Fibroblast of skin of left quadriceps (primary cell): ENCODE results near the gene SPSB2.

Experiments used
- DNase-seq, 2 experiments: peaks; one replicate each; pipeline ENCODE4 v3.0.0-alpha.2; 2013; ENCODE audit warnings: low read depth in 2 of 2

Gene SPSB2

DNA sequence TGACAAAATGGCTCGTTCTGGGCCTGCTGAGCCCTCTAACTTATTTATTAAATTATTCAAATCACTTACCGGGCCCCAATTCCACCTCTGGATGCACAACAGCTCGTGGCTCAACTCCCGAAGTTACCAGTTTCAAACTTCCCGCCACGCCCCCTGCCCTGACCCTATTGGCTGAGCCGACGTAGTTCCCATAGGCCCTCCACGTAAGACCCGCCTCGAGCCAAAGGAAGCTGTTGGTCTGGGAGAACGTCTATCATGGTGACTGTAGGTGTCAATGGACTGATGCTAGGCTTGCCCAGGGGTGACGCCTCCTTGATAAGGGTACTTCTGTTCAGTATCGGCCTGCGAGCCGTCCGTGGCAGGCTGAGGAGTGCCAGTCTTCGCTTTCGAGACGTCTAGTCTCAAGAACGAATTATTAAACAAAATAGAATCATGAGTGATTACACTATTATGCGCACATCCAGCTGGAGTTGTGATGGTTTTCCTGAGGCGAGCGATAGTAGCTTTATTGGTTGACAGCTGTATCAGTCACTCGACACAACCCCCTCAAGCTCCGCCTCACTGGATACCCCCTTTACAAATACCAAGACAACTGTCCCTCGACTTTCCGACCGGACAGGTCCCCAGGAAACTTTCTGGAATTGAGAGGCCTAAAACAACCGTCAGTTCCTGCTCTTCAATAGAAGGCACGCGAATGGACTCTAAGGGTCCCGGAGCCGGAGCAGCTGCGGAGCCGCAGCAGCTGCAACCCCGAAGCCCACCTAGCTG lies 21.8 kb downstream of the SPSB2 start, which contains the start of gene CDCA3:
CDCA3 (minus strand) TSS at position 134 of the 768 bp plus-strand sequence. CDS start 334 bp downstream, outside the sequence.
- peak; percentile 97 to 98 for DNase-seq

DNA sequence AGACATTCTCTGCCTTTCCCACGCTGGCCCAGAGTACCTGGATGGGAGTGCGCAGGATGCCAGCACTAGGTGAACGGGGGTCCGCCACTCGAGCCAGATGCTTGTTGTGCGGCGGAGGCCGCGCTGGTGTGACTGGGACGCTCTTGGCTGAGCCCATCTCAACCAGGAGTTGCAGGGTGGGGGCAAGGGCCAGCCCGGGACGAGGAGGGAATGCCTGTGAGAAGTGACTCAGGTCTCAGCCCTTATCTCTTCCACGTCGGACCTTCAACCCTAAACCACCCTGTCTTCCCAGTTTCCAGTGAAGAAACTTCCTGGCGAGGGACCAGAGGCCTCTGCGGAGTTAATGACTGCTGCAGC lies 22.3 kb downstream of the SPSB2 start:
- DNase-seq, result no peak

DNA sequence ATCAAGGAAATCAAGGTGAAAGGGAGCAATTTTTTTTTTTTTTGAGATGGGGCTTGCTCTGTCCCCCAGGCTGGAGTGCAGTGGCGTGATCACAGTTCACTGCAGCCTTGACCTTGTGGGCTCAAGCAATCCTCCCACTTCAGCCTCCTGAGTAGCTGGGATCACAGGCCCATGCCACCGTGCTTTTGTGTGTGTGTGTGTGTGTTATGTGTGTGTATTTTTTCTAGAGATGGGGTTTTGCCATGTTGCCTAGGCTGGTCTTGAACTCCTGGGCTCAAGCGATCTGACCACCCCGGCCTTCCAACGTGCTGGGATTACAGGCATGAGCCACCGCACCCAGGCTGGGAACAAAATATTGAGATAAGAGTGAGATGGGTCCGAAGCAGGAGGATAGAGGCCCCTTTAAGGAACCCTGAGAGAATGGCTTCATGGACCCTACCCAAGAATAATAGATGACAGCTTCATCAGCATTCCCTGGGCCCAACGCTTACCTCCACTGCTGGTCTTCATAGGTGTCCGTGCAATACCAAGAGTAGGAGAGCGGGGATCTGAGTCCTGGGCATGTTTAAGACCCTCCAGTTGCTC lies 23.0 kb downstream of the SPSB2 start:
- no peak for DNase-seq

DNA sequence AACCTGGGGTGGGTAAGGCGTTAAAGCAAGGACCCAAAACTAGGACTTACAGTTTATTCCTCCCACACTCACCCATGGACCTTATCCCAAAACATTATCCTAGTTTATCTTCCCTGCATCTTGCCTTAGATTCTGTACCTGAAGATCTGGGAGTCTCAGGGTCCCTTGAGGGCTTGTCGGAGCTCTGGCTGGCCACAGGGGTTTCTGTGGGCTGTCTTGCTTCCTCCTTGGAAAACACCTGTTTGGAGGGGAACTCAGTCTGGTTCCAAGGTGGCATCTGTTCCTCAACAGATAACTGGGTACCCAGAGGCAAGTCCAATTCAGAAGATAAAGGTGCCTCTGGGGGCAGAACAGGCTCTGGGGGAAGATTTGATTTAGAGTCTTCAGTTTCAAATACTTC lies 23.7 kb downstream of the SPSB2 start:
- DNase-seq, result no peak

DNA sequence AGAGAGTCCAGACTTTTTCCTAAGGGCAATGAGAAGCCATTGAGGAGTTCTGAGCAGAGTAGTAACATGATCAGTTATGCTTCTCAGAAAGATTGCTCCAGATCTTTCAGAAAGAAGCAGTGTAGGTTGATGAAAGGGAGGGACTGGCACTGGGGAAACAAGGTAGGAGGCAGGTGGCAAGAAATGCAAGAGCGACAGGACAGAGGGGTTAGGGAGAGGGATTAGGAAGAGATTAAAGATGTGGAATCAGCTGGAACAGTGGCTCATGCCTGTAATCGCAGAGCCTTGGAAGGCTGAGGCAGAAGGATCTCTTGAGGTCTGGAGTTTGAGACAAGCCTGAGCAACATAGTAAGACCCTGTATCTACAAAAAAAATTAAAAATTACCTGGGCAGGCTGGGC lies 25.4 kb downstream of the SPSB2 start:
- no peak for DNase-seq

DNA sequence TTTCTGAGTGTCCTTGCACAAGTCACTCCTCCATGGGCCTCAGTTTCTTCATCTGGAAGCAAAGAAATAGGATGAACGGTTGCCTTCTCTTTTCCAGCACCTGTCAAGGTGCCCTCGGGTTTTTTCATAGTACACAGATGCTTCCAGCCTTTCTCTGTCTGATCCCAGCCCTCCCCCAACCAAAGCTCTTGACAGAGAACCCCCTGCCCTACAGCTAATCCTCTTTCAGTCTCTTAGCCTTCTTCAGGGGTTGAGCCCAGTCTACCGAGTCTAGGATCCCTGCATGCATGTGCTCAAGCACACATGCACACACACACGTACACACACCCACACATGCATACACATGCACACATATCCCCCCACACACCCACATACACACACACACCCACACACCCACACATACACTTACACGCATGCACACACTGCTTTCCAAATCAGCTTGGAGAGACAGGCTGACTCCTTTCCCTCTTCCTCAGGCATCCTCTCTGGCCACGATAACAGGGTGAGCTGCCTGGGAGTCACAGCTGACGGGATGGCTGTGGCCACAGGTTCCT lies 26.7 kb downstream of the SPSB2 start:
- DNase-seq, result no peak

DNA sequence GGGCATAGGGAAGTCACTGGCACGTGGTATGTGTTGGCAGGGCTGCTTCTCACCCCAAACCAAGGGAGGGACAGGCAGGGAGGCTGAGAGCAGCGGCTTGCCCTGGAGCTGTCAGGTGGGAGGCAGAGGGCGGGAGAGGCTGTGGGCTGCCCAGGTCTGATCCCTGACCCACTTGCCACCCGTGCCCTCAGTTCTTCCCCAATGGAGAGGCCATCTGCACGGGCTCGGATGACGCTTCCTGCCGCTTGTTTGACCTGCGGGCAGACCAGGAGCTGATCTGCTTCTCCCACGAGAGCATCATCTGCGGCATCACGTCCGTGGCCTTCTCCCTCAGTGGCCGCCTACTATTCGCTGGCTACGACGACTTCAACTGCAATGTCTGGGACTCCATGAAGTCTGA lies 27.7 kb downstream of the SPSB2 start:
- no peak for DNase-seq

DNA sequence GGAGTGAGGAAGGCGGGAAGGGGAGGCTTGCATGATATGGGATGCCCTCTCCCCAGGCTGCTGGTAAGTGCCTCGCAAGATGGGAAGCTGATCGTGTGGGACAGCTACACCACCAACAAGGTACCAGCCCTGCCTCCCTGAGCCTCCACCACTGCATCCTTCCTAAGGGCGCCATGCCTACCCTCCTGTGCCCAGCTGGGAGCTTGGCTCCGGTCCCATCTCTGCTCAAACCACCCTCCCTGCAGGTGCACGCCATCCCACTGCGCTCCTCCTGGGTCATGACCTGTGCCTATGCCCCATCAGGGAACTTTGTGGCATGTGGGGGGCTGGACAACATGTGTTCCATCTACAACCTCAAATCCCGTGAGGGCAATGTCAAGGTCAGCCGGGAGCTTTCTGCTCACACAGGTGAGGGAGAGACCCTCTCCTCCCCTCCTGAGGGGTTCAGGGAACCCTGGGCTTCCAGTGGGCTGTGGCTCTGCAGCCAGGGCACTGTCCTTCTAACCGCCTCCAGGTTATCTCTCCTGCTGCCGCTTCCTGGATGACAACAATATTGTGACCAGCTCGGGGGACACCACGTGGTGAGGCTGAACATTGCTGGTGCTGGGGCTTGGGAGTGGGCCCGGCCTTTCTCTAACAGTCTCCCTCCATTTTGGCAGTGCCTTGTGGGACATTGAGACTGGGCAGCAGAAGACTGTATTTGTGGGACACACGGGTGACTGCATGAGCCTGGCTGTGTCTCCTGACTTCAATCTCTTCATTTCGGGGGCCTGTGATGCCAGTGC lies 29.8 kb downstream of the SPSB2 start:
- DNase-seq, result no peak

DNA sequence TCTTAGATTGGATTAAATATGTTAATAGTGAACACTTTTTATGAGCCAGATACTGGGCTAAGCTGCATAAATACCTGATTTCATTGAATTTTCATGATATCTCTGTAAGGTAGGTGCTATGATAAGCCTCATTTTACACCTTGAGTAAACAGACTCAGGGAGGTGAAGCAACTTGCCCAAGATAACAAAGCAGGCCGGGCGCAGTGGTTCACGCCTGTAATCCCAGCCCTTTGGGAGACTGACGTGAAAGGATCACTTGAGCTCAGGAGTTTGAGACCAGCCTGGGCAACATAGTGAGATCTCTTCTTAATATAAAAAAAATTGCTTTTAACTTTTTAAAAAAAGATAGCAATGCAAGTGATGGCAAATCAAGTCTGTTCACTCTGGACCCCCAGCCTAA lies 31.0 kb downstream of the SPSB2 start:
- DNase-seq, result no peak

DNA sequence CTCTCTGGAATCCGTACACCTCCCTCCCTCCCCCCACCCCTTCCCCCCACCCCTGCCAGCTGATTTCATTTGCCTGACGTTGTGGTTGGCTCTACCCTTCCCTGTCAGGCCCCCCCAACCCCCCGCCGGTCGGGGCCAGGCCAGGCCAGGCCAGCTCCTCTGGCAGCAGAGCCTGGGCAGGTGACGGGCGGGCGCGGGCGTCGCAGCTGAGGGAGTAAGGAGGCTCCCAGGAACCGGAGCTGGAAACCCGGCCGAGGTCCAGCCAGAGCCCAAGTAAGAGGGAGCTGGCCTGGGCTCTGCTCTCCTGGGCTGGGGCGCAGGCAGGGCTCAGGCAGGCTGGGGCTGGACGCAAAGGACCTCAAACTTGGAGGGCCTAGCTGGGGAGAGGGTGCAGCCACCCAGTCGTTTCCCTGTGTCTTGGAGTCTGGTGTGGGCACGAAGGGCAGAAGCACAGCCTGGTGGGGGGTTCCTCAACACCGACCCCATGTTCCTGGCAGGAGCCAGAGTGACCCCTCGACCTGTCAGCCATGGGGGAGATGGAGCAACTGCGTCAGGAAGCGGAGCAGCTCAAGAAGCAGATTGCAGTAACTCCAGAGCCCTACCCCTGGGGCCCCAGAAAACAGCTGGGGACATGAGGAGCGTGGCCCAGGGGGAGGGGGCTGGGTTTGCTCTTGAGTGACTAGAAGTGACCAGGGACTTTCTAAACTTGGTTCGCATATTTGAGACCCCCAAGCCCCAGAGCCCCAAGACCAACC lies 32.2 kb downstream of the SPSB2 start, which contains the start of gene GNB3:
GNB3 (plus strand) TSS at position 165 of the 755 bp plus-strand sequence; CDS start at position 528, 363 bp downstream.
- no peak for DNase-seq

DNA sequence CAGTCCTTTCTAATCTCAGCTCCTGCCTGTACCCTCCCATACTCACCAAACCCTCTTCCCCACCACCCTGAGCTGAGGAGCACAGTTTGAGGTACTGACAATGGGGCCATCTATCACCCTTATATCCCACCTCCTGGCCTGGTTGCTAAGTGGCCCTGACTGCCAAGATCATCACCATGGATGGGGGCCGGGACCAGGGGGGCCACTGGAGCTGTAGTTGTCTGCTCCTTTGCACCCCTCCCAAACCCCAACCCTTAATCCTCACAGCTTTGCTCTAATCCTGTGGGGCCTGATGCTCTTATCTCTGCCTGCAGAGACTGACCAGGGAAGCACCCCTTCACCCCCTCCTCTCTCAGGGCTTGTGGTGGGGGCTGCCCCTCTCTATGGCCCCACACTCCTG lies 32.8 kb downstream of the SPSB2 start:
- no peak for DNase-seq

DNA sequence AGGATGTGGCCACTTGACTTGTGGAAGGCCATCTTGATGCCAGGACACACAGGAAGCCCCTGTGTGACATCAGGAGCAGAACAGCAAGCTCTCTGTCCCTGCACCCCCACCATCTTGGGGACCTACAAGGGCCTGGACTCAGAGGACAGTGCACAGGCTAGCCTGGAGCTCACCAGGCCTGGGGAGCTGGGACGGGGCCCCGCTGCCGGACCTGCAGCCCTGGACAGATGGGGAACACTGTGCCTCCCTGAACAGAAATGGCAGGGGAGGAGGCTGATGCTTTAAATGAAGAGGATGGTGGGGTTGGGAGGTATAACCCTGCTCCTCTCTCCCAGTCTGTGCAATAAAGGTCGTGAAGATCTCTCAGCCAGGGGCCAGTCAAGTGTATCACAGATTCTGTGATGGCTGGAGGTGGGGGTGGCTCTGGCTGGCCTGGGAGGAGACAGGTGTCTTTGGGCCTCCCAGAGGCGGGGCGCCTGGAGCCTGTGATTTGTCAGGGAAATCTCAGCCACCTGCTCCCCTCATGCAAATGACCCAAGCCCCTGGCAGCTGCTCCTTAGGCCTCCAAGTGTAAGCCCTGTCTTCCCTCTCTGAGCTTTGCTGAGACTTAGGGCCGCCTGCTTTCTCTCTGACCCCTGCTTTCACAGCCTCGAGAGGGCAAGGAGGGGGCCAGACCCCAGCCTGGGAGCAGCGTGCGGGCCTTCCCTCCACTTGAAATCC lies 33.5 kb downstream of the SPSB2 start:
- DNase-seq, result no peak

DNA sequence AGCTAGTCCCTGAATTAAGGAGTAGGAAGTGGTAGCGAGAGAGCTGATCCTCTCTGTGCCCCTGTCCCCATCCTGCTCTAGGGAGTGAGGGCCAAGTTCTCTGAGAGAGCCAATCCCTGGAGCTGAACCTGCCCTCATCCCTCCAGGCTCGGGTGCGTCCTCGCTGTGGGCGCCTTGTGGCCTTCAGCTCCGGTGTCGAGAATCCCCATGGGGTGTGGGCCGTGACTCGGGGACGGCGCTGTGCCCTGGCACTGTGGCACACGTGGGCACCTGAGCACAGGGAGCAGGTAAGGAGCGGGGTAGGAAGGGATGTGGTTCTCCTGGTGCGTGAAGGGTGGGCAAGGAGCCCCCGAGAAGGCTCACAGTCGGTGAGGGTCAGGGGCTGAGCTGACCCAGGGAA lies 34.2 kb downstream of the SPSB2 start:
- DNase-seq, result no peak

DNA sequence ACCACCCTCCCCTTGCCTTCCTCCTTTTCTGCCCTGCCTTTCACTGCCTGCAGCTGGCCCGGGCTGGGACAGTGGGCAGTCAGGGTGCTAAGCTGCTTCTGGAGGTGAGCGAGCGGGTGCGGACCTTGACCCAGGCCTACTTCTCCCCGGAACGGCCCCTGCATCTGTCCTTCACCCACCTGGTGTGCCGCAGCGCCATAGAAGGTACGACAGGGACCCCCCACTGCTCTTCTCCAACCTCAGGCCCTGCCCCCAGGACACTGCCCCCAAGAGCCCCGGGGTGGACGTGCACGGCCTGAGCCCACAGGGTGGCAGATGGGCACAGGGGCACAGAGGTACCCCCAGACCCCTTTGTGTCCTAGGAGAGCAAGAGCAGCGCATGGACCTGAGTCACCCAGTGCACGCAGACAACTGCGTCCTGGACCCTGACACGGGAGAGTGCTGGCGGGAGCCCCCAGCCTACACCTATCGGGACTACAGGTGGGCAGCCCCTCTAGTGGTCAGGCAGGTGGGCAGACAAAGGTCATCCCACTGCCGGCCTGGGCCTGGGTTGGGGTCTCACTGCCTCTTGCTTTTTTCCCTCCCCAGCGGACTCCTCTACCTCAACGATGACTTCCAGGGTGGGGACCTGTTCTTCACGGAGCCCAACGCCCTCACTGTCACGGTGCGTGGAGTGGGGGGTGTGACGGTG lies 35.6 kb downstream of the SPSB2 start:
- DNase-seq, result no peak

DNA sequence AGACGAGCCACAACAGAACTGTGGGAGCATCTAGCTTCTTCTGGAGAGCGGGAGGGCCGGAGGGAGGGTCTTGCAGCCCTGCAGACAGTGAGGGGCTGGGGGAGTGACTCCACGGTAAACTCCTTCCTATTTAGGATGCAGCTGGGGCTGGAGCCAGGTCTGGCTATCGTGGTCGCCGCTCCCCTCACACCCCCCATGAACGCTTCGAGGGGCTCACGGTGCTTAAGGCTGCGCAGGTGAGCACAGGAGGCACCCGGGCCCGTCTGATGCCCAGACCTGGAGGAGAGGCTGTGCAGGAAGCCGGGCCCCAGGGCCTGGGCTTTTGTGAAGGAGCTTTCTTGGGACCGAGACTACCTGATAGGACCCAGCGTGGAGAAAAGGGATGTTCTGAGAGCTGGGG lies 36.3 kb downstream of the SPSB2 start:
- DNase-seq, result no peak

DNA sequence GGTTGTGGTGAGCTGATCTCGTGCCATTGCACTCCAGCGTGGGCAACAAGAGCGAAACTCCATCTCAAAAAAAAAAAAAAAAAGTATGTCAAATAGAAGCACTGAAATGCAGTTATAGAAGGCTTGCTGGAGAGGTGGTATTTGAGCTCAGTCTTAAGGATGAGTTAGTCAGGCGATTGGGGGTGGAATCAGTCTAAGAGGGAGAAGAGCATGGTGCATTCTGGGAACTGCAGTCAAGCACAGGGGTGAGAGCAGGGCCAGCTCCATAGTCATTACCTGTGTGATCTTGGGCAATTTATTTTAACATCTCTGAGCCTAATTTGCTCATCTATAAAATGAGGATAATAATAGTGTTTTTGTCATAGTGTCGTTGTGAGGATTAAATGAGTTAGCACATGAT lies 38.2 kb downstream of the SPSB2 start:
- no peak for DNase-seq

DNA sequence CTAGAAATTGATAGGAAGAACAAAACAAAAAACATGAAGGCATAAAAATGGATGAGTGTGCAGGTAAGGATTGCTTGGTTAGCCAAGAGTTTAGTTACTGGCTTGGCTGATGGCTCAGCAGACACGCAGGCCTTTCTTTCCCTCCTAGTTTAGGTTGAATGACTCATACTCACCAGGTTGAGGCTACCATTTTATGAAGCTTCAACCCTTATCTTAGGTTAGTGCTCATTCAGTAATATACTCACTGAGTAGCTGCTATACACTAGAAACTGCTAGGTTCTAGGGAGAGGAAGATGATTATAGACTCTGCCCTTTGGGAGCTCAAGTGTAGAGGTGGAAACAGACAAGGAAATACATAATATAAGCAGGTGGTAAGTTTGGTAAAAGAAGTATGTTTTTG lies 38.8 kb downstream of the SPSB2 start:
- DNase-seq, result no peak

DNA sequence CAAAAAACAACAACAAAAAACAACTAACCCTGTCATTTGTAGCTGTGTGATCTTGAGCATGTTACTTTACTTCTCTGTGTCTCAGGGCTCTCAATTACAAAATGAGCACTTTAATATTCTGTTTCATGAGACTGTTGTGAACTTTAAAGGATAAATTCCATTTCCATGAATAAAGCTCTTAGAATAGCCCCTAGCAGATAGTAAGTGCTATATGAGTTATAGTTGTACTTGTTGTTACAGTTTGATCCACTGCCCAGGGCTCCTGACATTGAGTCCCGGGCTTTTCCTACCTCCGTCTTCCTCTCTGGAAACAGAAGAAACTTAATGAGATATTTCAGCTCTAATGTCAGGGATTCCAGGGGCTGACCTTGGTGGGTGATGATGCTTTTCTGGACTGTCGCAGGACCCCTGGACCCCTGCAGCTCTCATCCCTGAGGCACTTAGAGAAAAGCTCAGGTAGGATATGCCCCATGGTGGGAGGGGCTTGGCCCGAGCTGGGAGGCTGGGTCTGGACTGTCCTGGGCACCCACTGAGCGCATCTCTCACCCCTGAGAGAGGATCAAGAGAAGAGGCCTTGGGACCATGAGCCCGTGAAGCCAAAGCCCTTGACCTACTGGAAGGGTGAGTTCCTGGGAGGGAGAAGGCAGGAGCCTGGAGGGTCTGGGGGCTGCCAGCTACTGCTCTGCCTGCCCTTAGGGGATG lies 39.8 kb downstream of the SPSB2 start:
- DNase-seq, result no peak

DNA sequence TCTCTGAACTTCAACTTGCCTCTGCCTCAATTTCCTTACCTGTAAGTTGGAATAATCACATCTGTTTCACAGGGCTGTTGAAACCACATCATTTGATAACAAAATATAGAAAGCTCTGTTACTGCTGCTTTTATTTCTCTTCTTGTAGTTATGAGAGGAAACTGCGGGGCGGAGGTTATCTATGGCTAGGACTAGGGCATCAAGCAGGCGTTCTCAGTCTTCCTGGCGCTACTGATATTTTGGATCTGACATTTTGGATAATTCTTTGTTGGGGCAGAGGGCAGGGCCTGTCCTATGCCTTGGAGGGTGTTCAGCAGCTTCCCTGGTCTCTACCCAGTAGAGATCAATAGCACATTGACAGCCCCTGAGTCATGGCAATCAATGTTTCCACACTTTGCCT lies 41.0 kb downstream of the SPSB2 start:
- no peak for DNase-seq

DNA sequence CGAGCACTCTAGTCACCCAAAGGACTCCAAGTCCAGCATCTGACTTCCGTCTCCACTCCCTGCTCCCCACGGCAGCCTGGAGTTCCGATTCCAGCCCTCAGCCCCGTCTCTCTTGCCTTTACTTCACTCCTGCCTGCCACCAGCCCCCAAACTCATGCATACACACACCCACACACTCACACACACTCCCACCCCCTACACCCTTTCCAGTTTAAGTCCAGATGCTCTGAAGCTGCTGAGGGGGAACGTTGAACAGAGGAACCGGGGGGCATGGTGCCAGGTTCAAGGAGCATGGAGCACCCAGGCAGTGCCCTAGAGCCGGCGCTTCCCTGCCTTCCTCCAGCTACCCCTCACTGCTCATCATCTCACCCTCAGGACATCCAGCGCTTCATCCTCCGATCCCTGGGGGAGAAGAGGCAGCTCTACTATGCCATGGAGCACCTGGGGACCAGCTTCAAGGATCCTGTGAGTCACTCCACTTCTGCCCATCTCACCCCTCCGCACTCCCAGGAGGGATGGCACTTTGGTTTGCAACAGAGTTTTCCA lies 41.6 kb downstream of the SPSB2 start:
- no peak for DNase-seq
